ENCODE results near the gene SLCO6A1.

DNA sequence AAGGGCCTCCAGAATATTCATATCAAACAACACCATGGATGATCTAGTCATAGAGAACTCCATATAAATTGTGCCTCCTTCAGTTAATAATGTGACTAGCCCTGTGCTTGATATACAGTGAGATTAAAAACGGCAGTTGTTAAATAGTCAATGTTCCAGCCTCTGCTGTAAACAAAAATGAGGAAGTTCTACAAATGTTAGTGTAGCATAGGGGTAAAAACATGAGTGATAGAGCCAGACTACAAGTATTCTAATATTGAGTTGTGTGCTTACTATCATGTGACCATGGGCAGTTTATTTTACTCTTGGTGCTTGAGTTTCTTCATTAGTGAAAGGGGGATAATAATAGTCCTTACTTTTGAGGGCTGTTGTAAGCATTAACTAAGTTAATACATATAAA is 43.3 kb upstream of the SLCO6A1 start:
- no peak for TF ChIP-seq POLR2A (IDR thresholded peaks at IDR 0.05; ENCODE audit: low read depth, low read length)
- TF ChIP-seq TAF1 (IDR thresholded peaks at IDR 0.05; ENCODE audit: borderline replicate concordance, low read depth, low read length), result no peak
